Testis (tissue), 2 donors: ENCODE results near the gene MTERF2.

Experiments used
- POLR2A ChIP-seq: fragments of 450-650 bp; IDR thresholded peaks from one replicate; pipeline ENCODE4 v1.6.1; 2017; ENCODE audit warnings: antibody characterized with exemption, mild to moderate bottlenecking, moderate library complexity
- TF ChIP-seq, protein P1 (sequence below), 3 experiments: fragments of 450-650 bp in 2 of 3; fragments of 200-600 bp in 1 of 3; sonication (generic) in 1 of 3; IDR thresholded peaks; one replicate each; pipeline ENCODE4 v1.5.1; 2016 to 2019; ENCODE audit warnings: antibody characterized with exemption in 3 of 3, mild to moderate bottlenecking in 2 of 3, moderate library complexity in 1 of 3

- TF ChIP-seq, protein P1, sequence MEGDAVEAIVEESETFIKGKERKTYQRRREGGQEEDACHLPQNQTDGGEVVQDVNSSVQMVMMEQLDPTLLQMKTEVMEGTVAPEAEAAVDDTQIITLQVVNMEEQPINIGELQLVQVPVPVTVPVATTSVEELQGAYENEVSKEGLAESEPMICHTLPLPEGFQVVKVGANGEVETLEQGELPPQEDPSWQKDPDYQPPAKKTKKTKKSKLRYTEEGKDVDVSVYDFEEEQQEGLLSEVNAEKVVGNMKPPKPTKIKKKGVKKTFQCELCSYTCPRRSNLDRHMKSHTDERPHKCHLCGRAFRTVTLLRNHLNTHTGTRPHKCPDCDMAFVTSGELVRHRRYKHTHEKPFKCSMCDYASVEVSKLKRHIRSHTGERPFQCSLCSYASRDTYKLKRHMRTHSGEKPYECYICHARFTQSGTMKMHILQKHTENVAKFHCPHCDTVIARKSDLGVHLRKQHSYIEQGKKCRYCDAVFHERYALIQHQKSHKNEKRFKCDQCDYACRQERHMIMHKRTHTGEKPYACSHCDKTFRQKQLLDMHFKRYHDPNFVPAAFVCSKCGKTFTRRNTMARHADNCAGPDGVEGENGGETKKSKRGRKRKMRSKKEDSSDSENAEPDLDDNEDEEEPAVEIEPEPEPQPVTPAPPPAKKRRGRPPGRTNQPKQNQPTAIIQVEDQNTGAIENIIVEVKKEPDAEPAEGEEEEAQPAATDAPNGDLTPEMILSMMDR (IDR thresholded peaks at IDR 0.05): no peak
- TF ChIP-seq POLR2A: no peak
Observed at GRCh38 chr12:107026806-107027635, 40.1 kb upstream of the MTERF2 start.
